ENCODE data around the gene ARF3. TPM values are rescaled to one million over a fixed set of nuclear protein-coding genes. Genes with fewer than 3 reads are reported as not detected.

Gene ARF3
- total and polyA plus RNA-seq, 4 donors: 14.1 to 29.5 (median 19.4) TPM

DNA sequence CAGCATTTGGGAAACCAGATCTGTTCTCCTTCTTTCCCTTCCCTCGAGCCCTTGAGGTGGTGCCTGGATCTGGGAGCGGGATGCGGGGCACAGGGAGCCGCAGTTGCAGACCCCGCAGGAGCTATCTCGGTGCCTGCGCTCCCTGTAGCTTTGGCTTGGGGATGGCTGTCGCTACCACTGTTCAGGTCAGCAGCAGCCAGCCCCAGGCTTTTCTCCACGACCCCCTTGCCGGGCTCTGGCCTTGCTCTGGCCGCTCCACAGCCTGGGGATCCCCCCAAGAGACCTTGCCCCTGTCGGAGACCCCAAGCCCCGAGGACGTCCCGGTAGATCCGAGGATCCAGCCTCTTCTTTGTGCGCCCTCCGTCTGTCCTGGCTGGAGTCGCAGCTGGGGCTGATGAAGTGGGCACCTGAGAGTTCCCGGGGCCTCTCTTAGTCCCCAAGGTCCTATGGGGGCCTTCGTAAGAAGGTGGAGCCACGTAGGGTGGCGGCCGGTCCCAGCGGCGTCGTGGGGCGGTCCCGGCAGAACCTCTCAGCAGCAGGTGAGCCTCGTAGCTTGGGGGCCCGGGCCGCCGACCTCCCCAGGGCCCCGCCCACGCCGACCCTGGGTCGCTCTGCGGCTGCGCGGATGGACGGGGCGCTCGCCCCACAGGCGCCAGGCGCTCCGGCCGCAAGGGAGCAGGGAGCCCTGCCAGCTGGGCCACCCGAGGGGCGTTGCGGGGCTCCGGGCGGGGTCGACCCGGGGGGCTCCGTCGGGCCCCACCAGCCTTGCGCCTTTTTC lies 40.6 kb upstream of the ARF3 start:
- peaks cover 0 to 4% (median under 1%) of the 10 kb centered on the region in 4 donors for H3K27me3 ChIP-seq (ENCODE audit: control insufficient read depth in 4 of 4, insufficient read depth in 4 of 4, low read length in 3 of 4)
- H3K9ac ChIP-seq (ENCODE audit: low read depth in 1 of 2, low read length in 2 of 2): no peak overlapping the region
- DNase-seq (ENCODE audit: low spot score): no peak

DNA sequence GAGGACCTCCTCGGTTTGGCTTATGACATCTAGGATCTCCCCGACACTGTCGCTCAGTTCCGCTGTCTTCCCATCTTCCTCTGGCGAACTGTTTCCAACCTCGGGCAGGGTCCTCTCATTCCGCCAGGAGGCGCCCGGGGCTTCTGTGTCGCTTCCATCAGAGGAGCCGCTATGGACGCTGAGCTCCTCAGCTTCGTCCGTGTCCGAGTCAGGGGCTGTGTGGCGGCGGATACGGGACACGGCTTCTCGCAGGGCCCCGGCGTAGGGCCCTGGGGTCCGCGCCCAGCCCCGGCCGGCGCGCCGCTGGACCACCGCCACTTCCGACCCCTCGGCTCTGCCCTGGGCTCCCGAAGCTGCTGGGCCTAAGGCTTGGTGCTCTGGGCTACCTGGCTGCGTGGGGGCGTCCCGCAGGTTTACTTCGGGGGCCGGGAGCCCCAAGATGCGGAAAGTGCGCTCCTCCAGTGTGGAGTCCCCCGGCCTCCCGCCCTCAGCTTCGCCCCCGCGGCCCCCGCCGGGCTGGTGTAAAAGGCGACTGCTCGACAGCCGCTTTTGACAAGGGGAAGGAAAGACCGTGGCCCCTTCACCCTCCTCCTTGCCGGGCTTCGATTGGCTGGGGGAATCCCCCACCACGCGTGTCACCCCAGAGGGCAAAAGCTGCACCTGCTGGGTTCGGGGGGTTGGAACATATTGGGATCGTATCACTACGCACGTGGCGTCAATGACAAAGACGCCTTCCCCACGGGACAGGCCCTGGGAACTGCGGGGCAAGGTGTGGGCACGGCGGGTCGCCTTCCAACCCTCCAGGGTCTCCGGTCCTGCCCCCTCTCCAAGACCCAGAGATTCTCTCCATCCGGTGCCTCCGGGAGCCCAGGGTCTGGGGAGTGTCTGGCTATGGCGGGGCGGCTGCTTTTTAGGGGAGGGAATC lies 39.8 kb upstream of the ARF3 start:
- peak overlapping the region in 2 of 3 donors; percentile 38 to 39 for H3K4me3 ChIP-seq (ENCODE audit: low read depth in 1 of 3, low read length in 3 of 3)
- H3K4me1 ChIP-seq (ENCODE audit: control insufficient read depth in 4 of 4, insufficient read depth in 4 of 4, low read length in 3 of 4): peaks cover 20 to 41% (median 32%) of the 10 kb centered on the region in 4 donors
- H3K27me3 ChIP-seq (ENCODE audit: control insufficient read depth in 4 of 4, insufficient read depth in 4 of 4, low read length in 3 of 4): peaks cover 0 to 4% (median 0%) of the 10 kb centered on the region in 4 donors
- no peaks in the 10 kb centered on the region for H3K9me3 ChIP-seq (ENCODE audit: control insufficient read depth in 4 of 4, low read length in 3 of 4)
- H3K27ac ChIP-seq (ENCODE audit: low read depth in 1 of 2, low read length in 2 of 2): no peak overlapping the region
- peak overlapping the region in 1 of 2 donors; percentile 36 for H3K9ac ChIP-seq (ENCODE audit: low read depth in 1 of 2, low read length in 2 of 2)
- DNase-seq (ENCODE audit: low spot score): peak; percentile 76
- peaks cover 0 to 9% (median 5%) of the 10 kb centered on the region in 4 donors for H3K36me3 ChIP-seq (ENCODE audit: control insufficient read depth in 4 of 4, insufficient read depth in 3 of 4, low read depth in 1 of 4, low read length in 3 of 4)
- 7% methylated on average over 71 of the region's 71 CpGs for WGBS
- TF ChIP-seq, protein P1, sequence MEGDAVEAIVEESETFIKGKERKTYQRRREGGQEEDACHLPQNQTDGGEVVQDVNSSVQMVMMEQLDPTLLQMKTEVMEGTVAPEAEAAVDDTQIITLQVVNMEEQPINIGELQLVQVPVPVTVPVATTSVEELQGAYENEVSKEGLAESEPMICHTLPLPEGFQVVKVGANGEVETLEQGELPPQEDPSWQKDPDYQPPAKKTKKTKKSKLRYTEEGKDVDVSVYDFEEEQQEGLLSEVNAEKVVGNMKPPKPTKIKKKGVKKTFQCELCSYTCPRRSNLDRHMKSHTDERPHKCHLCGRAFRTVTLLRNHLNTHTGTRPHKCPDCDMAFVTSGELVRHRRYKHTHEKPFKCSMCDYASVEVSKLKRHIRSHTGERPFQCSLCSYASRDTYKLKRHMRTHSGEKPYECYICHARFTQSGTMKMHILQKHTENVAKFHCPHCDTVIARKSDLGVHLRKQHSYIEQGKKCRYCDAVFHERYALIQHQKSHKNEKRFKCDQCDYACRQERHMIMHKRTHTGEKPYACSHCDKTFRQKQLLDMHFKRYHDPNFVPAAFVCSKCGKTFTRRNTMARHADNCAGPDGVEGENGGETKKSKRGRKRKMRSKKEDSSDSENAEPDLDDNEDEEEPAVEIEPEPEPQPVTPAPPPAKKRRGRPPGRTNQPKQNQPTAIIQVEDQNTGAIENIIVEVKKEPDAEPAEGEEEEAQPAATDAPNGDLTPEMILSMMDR (IDR thresholded peaks at IDR 0.05; ENCODE audit: low read depth, low read length, missing input control): peak; percentile 65
- TF ChIP-seq, protein P2, sequence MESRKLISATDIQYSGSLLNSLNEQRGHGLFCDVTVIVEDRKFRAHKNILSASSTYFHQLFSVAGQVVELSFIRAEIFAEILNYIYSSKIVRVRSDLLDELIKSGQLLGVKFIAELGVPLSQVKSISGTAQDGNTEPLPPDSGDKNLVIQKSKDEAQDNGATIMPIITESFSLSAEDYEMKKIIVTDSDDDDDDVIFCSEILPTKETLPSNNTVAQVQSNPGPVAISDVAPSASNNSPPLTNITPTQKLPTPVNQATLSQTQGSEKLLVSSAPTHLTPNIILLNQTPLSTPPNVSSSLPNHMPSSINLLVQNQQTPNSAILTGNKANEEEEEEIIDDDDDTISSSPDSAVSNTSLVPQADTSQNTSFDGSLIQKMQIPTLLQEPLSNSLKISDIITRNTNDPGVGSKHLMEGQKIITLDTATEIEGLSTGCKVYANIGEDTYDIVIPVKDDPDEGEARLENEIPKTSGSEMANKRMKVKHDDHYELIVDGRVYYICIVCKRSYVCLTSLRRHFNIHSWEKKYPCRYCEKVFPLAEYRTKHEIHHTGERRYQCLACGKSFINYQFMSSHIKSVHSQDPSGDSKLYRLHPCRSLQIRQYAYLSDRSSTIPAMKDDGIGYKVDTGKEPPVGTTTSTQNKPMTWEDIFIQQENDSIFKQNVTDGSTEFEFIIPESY (IDR thresholded peaks at IDR 0.05): no peak
- TF ChIP-seq FOXA2 (IDR thresholded peaks at IDR 0.05): no peak
- no peak for TF ChIP-seq GABPA (IDR thresholded peaks at IDR 0.05 in 1 of 2, conservative IDR thresholded peaks at IDR 0.05 in 1 of 2)
- TF ChIP-seq EGR1 (IDR thresholded peaks at IDR 0.05; ENCODE audit: low read depth in 2 of 2): no peak
- TF ChIP-seq HNF4G (IDR thresholded peaks at IDR 0.05): no peak
- TF ChIP-seq RAD21 (IDR thresholded peaks at IDR 0.05): peak; percentile 65 to 73
- TF ChIP-seq FOXA1 (IDR thresholded peaks at IDR 0.05): no peak
- no peak for TF ChIP-seq HNF4A (conservative IDR thresholded peaks at IDR 0.05)

More for the DNA sequence above, 40.6 kb upstream of the ARF3 start:
- TF ChIP-seq, protein P2 (IDR thresholded peaks at IDR 0.05): no peak
- TF ChIP-seq HNF4A (conservative IDR thresholded peaks at IDR 0.05): no peak
- no peak overlapping the region for H3K27ac ChIP-seq (ENCODE audit: low read depth in 1 of 2, low read length in 2 of 2)
- H3K9me3 ChIP-seq (ENCODE audit: control insufficient read depth in 4 of 4, low read length in 3 of 4): no peaks in the 10 kb centered on the region
- peak overlapping the region in 2 of 3 donors; percentile 11 to 51 for H3K4me3 ChIP-seq (ENCODE audit: low read depth in 1 of 3, low read length in 3 of 3)
- 3% methylated on average over 57 of the region's 57 CpGs for WGBS
- peaks cover 20 to 41% (median 32%) of the 10 kb centered on the region in 4 donors for H3K4me1 ChIP-seq (ENCODE audit: control insufficient read depth in 4 of 4, insufficient read depth in 4 of 4, low read length in 3 of 4)
- peaks cover 2 to 18% (median 12%) of the 10 kb centered on the region in 4 donors for H3K36me3 ChIP-seq (ENCODE audit: control insufficient read depth in 4 of 4, insufficient read depth in 3 of 4, low read depth in 1 of 4, low read length in 3 of 4)
